ENCODE measurements around the gene MUC6.

Gene MUC6

GRCh38 chr11:1072821-1073231 is 36.3 kb upstream of the MUC6 start:
- no peak for DNase-seq

DNA sequence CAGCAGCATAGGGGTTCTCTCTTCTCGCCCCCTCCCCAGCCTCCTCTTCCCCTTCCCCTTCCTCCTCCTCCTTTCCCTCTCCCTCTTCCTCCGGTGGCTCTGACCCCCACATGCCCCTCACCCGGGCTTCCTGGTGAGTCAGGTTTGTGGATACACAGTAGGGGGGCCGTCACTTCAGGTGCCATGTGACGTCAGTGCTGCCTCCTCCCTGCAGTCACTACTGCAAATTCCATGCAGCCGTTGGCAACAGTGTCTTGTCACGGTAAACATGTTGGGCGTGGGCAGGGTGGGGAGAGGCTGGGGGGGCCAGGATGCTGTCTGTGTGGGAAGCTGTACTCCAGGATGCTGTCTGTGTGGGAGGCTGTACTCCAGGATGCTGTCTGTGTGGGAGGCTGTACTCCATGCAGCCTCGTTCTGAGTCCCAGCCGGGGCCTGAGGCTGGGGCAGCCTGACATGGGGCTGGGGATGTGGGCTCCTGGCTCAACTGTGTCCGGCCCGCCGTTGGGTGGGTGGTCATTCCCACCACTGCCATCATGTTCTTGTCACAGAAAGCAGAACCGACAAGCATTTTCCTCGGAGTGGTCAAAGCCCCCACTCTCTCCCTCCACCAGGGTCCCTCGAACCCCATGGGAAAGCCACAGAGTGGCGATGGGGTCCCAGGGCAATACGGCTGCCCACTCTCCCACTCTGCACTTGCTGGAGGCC is 35.8 kb upstream of the MUC6 start:
- DNase-seq = no peak

DNA sequence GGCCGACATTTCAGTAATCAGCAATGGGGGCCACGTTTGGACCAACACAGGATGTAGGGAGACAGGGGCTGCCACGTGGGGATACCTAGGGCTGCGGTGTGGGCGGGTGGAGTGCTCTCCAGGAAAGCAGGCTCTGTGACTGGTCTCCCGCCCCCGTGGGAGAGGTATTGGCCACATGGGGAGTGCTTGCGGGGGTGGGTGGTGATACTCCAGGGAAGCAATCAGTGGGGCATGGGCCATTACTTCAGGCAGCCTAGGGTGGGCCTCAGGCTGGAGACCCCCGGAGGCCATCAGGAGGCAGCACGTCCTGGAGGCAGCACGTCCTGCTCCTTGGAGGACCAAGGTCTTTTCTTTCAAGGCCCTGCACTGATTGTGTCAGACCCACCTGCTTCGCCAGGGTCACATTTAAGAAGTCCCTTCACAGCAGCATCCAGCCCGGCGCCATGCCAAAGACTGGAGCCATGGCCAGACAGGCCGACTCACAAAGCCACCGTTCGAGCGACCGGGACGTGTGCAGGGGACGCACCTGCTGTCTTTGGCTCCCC is 35.1 kb upstream of the MUC6 start:
- DNase-seq = no peak

DNA sequence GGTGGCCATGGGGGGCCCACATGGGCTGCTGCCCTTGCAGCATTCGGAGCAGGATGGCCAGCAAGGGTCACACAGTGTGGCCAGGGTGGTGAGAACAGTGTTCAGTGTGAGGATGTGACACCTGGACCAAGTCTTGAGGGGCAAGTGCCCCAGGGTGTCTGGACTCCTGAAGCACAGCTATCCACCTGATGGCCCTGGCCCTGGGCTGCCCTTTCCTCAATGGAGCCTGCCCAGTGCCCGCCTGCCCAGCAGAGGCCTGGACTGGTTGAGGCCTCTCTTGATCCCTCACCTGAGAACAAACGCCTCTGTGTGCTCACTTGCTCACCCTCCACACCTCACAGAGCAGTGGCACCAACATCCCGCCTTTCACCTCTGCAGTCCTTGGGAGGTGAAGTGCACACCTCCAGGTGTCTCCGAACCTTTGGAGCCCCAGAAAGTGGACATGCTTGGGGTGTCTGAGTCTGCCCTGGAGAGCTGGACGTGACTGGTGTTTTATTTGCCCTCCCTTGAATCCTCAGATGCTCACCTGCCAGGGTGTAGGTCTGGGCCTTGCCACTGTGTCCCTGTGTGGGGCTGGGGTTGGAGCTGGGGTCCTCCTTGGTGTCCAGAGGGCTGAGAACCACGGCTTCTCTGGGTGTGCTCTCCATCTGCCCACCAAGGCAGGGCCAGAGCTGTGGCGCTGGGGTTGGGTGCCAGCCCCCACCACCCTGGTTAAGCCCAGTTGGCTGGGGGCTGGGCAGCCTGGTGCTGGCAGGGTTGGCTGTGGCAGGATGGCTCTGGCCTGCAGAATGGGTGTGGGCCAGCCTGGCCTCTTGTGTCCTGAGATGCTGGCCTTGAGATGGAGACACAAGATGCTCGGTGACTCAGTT is 34.3 kb upstream of the MUC6 start:
- DNase-seq = no peak

GRCh38 chr11:1069740-1070139 is 33.2 kb upstream of the MUC6 start:
- DNase-seq = no peak

DNA sequence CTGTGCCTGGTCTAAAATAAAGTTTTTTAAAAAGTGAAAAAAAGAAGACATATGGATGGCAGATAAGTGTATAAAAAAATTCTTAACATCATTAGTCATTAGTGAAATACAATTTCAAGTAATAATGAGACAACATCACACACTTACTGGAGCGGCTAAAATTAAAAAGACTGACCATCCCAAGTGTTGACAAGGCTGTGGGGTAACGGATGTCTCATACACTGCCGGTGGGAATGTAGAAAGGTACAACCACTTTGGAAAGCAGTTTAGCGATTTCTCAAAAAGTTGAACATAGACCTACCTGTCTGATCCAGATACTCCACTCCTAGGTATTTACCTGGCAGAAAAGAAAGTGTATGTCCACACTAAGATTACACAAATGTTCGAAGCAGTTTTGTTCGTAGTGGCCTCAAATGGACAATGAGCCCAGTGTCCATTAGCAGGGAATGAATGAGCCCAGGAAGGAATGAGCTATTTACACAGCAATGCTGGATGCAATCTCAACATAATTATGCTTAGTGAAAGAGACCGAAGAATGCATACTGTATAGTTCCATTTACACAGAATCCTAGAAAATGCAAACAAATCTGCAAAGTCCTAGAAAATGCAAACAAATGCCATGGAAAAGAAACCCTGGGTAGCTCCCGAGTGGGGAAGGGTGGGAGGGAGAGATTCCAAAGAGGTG is 31.4 kb upstream of the MUC6 start:
- DNase-seq = no peak

DNA sequence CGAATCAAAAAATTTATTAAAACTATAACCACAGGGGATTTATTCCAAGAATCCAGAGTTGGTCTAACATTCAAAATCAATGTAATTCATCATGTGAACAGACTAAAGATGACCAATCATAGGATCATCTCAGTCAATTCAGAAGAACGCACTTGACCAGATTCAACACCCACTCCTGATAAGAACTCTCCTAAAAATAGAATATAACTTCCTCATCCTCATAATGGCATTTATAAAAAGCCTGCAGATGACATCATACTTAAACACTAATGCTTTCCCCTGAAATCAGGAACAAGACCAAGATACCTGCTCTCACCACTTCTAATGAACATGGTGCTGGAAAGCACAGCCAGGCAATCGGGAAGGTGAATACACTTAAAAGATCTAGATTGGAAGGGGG is 27.6 kb upstream of the MUC6 start:
- DNase-seq = no peak

DNA sequence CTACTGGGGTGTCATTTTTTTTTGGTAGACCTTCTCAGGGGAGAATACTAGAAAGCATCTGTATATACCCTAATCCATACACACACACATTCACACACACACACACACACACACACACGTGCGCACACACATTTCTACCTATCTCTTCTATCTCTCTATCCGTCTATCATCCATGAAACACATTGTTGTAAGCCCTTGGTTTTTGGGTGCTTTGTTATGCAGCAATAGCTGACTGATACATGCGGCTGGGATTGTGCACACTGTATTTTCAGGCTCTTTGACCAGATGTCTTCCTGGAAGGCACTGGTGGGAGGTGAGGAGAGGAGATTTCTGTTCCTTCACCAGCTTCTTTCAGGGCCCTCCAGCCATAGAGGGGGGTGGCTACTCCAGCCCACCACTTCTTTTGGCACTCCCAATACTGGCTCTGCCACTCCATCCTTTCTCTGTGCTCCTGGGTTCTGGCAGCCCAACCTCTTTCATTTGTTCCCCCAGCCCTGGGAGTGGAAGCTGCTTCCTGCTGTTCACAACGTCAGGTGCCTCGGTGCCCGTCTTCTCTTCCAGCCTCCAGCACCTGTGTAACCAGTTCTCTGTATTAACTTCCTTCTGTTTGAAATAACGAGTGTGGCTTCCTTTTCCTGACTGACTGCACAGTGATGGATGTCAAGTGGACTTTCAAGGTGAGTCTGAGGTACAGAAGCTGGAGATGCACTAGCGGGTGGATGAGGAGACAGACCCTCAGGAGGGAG is 25.7 kb upstream of the MUC6 start:
- no peak for DNase-seq

DNA sequence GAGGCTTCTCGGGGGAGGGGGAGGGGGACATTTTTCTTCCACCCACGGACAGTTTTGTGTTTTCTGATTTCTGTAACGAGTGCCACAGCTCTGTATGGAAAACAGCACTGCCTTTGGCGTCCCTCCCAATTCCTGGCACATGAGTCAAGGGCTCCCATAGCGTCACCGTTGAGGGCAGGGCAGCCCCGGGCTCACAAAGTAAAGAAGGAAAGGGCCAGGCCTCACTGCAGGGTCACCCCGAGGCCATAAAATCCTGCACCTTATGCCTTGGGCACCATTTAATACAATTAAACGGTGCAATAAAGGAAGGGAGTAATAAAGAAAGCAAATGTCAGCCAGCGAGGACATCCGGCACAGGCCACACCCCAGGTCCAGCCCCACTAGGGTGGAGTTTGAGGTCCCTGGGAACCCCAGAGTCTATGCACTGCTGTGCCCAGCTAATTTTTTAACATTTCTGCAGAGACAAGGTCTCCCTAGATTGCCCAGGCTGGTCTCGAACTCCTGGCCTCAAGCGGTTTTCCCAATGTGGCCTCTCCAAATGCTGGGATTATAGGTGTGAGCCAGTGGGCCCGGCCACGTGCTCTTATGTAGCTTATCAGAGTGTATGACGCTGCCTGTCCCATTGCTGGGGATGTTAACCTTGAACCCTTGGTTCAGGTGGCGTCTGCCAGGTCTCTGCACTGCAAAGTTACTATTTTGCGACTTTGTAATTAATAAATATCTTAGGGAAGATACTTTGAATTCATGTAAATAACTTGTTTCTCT is 24.5 kb upstream of the MUC6 start:
- DNase-seq = no peak

- no peak for DNase-seq
Observed at GRCh38 chr11:1060410-1060809, 23.9 kb upstream of the MUC6 start.

DNA sequence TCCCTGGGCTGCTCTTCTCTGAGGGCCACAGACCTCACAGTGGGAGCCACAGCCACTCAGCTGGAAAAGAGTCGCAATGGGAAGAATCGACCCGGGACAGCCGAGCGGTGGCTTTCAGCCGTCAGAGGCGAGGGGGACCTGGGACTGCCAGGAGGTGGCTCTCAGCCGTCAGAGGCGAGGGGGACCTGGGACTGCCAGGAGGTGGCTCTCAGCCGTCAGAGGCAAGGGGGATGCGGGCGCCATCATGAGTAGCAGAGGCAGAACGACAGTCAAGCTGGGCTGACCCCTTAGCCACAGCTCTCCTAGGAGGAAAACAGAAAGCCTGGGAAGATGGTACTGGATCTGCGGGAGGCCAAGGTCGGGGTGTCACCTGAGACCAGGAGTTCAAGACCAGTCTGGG is 23.2 kb upstream of the MUC6 start:
- DNase-seq = no peak

- DNase-seq = no peak
Observed at GRCh38 chr11:1057806-1058205, 21.3 kb upstream of the MUC6 start.

- DNase-seq = no peak
Observed at GRCh38 chr11:1055990-1056771, 19.7 kb upstream of the MUC6 start.

GRCh38 chr11:1055109-1055703 is 18.7 kb upstream of the MUC6 start:
- DNase-seq = no peak

GRCh38 chr11:1054143-1055108 is 17.9 kb upstream of the MUC6 start:
- DNase-seq = no peak

DNA sequence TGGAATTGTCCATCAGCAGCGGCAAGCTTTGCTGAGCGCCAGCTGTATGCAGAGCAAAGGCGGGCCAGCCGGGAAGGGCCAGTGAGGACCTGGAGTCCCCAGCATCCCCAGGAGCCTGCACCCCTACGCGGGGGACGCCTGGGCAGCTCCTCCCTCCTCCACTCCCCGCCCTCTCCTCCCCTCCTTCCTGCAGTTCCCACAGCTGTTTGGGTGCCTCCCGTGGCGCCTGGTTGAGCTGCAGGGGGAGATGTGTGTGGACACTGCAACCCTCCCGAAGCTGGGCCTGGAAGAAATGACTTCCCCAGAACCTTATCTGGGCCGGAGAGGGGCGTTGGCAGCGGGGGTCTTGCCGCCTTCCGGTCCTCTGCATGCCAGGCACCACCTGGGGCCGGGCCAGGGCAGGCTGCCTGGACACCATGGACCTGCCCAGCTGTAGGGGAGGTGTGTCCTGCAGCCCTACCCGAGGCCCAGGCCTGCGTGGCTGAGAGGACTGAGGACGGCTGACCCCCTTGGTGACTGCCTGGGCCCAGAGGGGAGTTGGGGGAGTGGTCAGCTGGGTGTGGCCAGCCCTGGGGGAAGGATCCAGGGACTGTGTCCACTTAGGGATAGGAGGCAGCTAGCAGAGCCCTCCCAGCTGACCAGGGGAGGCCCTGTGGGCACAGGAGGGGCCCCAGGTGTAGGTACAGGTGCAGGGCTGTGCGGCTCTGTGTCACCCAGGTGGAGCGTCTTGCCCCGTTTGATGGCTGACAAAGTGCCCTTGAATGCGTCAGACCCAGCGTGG is 16.8 kb upstream of the MUC6 start:
- DNase-seq = peak; percentile 9

DNA sequence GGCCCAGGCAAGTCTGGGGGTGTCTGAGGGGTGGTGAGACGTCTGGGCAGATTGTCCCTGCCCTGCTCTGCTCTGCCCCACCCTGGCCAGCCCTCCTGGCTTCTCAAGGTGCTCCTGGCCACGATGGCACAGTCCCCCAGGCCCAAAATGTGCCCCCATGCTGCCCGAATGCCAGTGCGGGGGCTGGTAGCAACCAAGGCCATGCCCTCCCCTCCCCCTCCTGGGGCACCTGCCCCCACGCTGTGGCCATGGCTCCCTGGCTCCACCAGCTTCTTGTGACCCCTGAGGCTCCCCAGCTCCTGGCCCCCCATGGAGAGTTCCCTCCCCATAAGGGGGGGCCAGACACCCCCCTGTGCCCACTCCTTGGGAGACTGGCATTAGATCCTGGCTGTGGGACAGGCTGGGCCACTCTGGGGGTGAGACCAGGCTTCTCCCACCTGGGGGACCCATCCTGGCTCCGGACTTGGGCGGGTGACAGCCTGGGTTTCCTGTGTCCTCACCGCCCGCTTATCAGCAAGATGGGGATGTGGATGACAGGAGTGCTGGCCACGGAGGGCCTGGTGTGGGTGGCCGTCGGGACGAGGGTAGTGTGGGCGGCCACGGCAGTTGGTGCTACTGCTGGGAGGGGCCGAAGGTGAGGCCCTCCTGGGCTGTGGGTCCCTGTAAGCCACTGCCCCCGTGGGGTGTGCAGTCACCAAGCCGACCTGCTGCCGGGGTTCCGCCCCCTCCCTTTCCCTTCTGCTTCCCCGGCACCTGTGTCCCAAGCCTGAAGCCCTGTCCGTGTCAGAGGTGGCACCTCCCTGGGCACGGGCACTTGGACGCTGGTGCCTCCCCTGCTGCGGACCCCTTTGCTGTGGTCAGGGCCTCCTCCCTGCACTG is 15.9 kb upstream of the MUC6 start:
- peak; percentile 10 for DNase-seq
